HT1080 (cell line): ENCODE results near the gene IL1R1. TPM values are rescaled to one million over a fixed set of nuclear protein-coding genes. Genes with fewer than 3 reads are reported as not detected.

Experiments
- DNase-seq: peaks from one replicate; pipeline ENCODE4 v3.0.0-alpha.2; 2015; ENCODE audit warnings: low read depth
- total RNA-seq: library from RNA; depleted of rRNA; stranded (reverse); fragments of >200 nt; shearing (Covaris generic); gene quantifications from 2 replicates; pipeline ENCODE4 v1.2.3, GENCODE V29; 2014

Gene IL1R1
- total RNA-seq, 1 experiment from 2014 or later = 0.43 TPM

GRCh38 chr2:102168026-102168771, 25.7 kb downstream of the IL1R1 start:
- no peak for DNase-seq

- DNase-seq = no peak
Measured at GRCh38 chr2:102171946-102172345, 29.4 kb downstream of the IL1R1 start.

GRCh38 chr2:102172745-102173144, 30.2 kb downstream of the IL1R1 start:
- no peak for DNase-seq

- no peak for DNase-seq
Measured at GRCh38 chr2:102176172-102176571, 33.6 kb downstream of the IL1R1 start.

- no peak for DNase-seq
Measured at GRCh38 chr2:102177814-102178478, 35.4 kb downstream of the IL1R1 start.

GRCh38 chr2:102179061-102179460, 36.5 kb downstream of the IL1R1 start:
- DNase-seq = no peak

- no peak for DNase-seq
Measured at GRCh38 chr2:102179788-102180686, 37.5 kb downstream of the IL1R1 start.

- no peak for DNase-seq
Measured at GRCh38 chr2:102180687-102180999, 38.1 kb downstream of the IL1R1 start.

GRCh38 chr2:102181376-102181775, 38.8 kb downstream of the IL1R1 start:
- no peak for DNase-seq

- DNase-seq = no peak
Measured at GRCh38 chr2:102181919-102182635, 39.5 kb downstream of the IL1R1 start.

GRCh38 chr2:102184018-102184417, 41.5 kb downstream of the IL1R1 start:
- DNase-seq = no peak

GRCh38 chr2:102184568-102184967, 42.0 kb downstream of the IL1R1 start:
- DNase-seq = no peak

GRCh38 chr2:102185347-102185746, 42.8 kb downstream of the IL1R1 start:
- DNase-seq = peak; percentile 14

- DNase-seq = no peak
Measured at GRCh38 chr2:102186791-102187495, 44.4 kb downstream of the IL1R1 start, which contains the start of gene IL1RL2. Gene IL1RL2, plus strand, starts transcription at chr2:102187023. Its CDS starts 845 bp downstream, at chr2:102187868.

- DNase-seq = no peak
Measured at GRCh38 chr2:102187496-102188150, 45.1 kb downstream of the IL1R1 start.

GRCh38 chr2:102190430-102191107, 48.0 kb downstream of the IL1R1 start:
- no peak for DNase-seq

GRCh38 chr2:102191501-102191900, 49.0 kb downstream of the IL1R1 start:
- no peak for DNase-seq

- no peak for DNase-seq
Measured at GRCh38 chr2:102193074-102193473, 50.5 kb downstream of the IL1R1 start.

- DNase-seq = no peak
Measured at GRCh38 chr2:102194609-102195268, 52.2 kb downstream of the IL1R1 start.
